Measurements from ENCODE around the gene ANO7.
A peak's percentile ranks its signal among the peaks of the same experiment; 100 is the strongest.

Gene ANO7

GRCh38 chr2:241215421-241215820, 26.9 kb downstream of the ANO7 start:
- TF ChIP-seq, protein P1, sequence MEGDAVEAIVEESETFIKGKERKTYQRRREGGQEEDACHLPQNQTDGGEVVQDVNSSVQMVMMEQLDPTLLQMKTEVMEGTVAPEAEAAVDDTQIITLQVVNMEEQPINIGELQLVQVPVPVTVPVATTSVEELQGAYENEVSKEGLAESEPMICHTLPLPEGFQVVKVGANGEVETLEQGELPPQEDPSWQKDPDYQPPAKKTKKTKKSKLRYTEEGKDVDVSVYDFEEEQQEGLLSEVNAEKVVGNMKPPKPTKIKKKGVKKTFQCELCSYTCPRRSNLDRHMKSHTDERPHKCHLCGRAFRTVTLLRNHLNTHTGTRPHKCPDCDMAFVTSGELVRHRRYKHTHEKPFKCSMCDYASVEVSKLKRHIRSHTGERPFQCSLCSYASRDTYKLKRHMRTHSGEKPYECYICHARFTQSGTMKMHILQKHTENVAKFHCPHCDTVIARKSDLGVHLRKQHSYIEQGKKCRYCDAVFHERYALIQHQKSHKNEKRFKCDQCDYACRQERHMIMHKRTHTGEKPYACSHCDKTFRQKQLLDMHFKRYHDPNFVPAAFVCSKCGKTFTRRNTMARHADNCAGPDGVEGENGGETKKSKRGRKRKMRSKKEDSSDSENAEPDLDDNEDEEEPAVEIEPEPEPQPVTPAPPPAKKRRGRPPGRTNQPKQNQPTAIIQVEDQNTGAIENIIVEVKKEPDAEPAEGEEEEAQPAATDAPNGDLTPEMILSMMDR (IDR thresholded peaks at IDR 0.05) = no peak
- no peak overlapping the region for H3K27ac ChIP-seq
- DNase-seq (ENCODE audit: low spot score) = no peak

DNA sequence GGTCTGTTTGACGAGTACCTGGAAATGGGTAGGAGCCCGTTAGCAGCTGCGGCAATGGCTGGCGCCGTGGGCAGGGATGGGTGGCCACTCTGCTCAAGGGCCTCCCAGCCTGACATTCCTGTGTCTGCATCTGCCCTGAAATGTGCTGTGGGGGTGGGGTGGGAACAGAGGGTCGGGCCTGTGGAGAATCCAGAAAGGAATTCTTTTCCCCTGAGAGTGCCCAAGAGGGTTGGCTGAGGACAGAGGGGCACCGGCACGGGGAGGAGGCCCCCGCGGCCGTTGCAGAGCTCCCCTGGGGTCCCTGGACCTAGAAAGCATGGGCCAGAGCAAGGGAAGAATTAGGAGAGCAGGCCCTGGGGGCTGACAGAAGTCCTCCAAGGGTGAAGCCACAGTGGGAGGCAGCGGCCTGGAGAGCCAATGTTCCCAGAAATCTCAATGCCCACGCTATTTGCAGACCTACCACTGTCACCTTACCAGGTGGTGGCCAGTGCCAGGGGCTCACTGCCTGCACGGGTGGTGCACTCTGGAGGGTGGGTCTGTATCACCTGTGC, 27.8 kb downstream of the ANO7 start:
- TF ChIP-seq, protein P1 (IDR thresholded peaks at IDR 0.05) = no peak
- H3K4me3 ChIP-seq = no peak overlapping the region

More at GRCh38 chr2:241215421-241215820, 26.9 kb downstream of the ANO7 start:
- H3K4me3 ChIP-seq = no peak overlapping the region

DNA sequence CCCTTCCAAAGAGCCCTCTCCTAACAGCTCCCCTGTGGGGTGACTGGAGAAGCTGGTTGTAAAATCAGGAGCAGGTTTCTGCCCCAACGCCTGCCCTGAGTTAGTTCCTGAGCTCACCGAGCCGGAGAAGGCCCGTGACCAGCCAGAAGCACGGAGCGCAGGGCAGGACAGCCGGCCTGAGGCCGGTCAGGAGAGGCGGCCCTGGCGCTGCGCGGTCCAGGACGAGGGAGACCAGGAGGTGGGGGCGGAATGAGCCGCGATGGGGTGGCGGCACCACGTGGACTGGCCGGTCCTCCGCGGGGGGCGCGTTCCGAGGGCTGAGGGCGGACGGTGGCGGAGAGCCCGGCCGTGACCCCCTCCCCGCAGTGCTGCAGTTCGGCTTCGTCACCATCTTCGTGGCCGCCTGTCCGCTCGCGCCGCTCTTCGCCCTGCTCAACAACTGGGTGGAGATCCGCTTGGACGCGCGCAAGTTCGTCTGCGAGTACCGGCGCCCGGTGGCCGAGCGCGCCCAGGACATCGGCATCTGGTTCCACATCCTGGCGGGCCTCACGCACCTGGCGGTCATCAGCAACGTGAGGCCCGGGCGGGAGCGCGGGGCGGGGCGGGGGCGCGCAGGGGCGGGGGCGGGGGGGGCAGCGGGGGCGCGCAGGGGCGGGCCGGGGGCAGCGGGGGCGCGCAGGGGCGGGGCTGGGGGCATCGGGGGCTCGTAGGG, 29.0 kb downstream of the ANO7 start:
- H3K4me3 ChIP-seq = peak overlapping the region; percentile 87
- peak; percentile 81 for DNase-seq (ENCODE audit: low spot score)
- peak overlapping the region; percentile 84 to 95 for H3K27ac ChIP-seq
- TF ChIP-seq, protein P1 (IDR thresholded peaks at IDR 0.05) = no peak

More for the DNA sequence above, 27.8 kb downstream of the ANO7 start:
- DNase-seq (ENCODE audit: low spot score) = no peak
- no peak overlapping the region for H3K27ac ChIP-seq

DNA sequence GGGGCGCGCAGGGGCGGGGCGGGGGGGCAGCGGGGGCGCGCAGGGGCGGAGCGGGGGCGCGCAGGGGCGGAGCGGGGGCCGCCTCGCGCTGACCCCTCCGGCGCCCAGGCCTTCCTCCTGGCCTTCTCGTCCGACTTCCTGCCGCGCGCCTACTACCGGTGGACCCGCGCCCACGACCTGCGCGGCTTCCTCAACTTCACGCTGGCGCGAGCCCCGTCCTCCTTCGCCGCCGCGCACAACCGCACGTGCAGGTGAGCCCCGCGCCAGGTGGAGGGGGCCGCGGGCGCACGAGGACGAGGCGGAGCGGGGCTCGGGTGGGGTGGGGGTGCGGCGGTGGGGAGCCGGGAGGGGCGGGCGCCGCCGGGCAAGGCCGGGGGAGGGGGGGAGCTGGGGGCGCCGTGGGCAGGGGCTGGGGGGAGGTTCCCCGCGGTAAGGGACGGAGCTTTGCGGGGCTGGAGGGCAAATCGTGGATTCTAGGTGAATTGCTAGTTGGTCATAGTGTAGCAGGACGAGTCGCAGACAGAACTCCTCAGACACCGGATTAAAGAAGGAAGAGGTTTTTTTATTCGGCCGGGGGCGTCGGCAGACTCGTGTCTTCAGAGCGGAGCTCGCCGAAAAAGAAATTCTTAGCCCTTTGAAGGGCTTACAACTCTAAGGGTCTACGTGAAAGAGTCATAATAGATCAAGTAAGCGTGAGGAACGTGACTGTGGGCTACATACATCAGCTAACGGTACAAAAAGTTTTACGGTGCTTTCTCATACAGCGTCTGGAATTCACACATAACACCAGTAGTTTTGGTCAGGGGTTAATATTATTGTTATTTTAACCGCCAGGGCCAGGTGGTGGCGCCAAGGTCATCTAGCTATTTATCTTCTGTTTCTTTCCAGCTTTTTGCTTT, 29.9 kb downstream of the ANO7 start:
- H3K27ac ChIP-seq = peak overlapping the region in 1 of 2 donors; percentile 74
- TF ChIP-seq, protein P1 (IDR thresholded peaks at IDR 0.05) = no peak
- DNase-seq (ENCODE audit: low spot score) = no peak
- H3K4me3 ChIP-seq = peak overlapping the region; percentile 87

DNA sequence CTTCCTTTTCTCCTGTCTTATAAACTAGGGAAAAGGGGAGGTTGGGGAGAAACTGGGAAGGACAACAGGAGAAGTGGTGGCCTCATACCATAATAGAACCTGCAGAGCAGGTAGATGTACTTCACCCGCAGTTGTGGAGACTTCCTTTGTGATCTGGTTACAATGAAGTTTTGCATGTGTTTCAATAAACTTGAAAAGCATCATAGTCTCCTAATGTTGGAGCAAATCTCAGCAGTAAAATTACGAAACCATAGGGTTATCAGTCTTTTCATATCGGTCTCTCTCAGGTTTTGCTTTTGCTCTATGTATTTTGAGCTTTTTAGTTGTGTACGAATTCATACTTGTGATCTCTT, 30.5 kb downstream of the ANO7 start:
- H3K27ac ChIP-seq = no peak overlapping the region
- TF ChIP-seq, protein P1 (IDR thresholded peaks at IDR 0.05) = no peak
- H3K4me3 ChIP-seq = peak overlapping the region; percentile 87
- DNase-seq (ENCODE audit: low spot score) = no peak

GRCh38 chr2:241219856-241220356, 31.4 kb downstream of the ANO7 start:
- H3K27ac ChIP-seq = no peak overlapping the region
- DNase-seq (ENCODE audit: low spot score) = no peak
- TF ChIP-seq, protein P1 (IDR thresholded peaks at IDR 0.05) = no peak
- no peak overlapping the region for H3K4me3 ChIP-seq

Data from coronary artery (tissue), 2 donors.